Activated CD4-positive, alpha-beta T cell treated with anti-CD3 and anti-CD28 coated beads, Interleukin-2, amount 10 ng/mL, durations not matched to agents 7 days and 5 days (primary cell): ENCODE data around the gene RAD54L2. TPM values are rescaled to one million over a fixed set of nuclear protein-coding genes. Genes with fewer than 3 reads are reported as not detected.

Experiments used
- CTCF ChIA-PET: fragments of 350-600 bp; sonication (Branson Sonifier 250); formaldehyde crosslinking; loops from one replicate; lab custom pipeline; 2021; ENCODE audit warnings: antibody characterized with exemption; lab: Charles Lee
- POLR2A ChIA-PET: fragments of 350-600 bp; sonication (Branson Sonifier 250); formaldehyde crosslinking; loops from one replicate; lab custom pipeline; 2021; ENCODE audit warnings: antibody characterized with exemption; lab: Charles Lee
- DNase-seq: peaks from one replicate; pipeline ENCODE4 v3.0.0-alpha.2; 2020
- H3K27ac Mint-ChIP-seq: one replicate; pipeline ENCODE4 v1.8.0; 2021; ENCODE audit warnings: mild to moderate bottlenecking, moderate library complexity, mixed read lengths
- H3K27me3 Mint-ChIP-seq: one replicate; pipeline ENCODE4 v1.8.0; 2021; ENCODE audit warnings: mixed read lengths
- H3K36me3 Mint-ChIP-seq: one replicate; pipeline ENCODE4 v1.8.0; 2021; ENCODE audit warnings: low read depth, mixed read lengths
- H3K4me1 Mint-ChIP-seq: one replicate; pipeline ENCODE4 v1.8.0; 2021; ENCODE audit warnings: mixed read lengths
- H3K4me3 Mint-ChIP-seq: one replicate; pipeline ENCODE4 v1.8.0; 2021; ENCODE audit warnings: mild to moderate bottlenecking, moderate library complexity, mixed read lengths
- H3K9me3 Mint-ChIP-seq: one replicate; pipeline ENCODE4 v1.8.0; 2021; ENCODE audit warnings: mixed read lengths
- total RNA-seq, 2 experiments: library from RNA; stranded (reverse); gene quantifications; one replicate each; pipeline ENCODE4 v1.2.3, GENCODE V29; 2021

Gene RAD54L2
- total RNA-seq, 2 experiments from 2014 or later = 30.0 to 31.0 TPM

DNA sequence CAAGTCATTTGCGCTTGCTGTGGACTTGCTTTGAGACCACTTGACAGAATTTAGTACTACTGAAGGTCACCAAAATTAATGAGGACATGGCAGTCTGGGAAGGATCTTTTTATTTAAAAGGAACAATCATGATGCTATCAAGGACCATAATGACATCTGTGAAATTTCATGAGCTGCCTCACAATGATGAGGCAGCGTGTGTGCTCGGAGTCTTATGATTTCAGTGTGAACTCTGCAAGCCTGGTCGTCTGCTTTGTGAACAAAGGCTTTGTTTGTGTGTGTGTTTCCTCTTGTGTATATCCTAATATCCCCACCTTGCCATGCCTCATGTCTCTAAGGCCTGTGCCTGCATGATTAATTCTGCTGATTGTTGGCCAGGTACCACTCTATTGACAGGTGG, 46.7 kb downstream of the RAD54L2 start:
- no peak overlapping the region for H3K4me3 Mint-ChIP-seq
- CTCF ChIA-PET = interaction anchor here (0.6 kb wide), 2 partner anchors 33 to 35 kb away, joined by 3 read pairs; no protein-coding TSS in a partner anchor
- no peak overlapping the region for H3K27ac Mint-ChIP-seq
- no peaks in the 10 kb centered on the region for H3K9me3 Mint-ChIP-seq
- peaks cover 6% of the 10 kb centered on the region for H3K36me3 Mint-ChIP-seq
- H3K4me1 Mint-ChIP-seq = peaks cover 12% of the 10 kb centered on the region
- no peak for DNase-seq
- H3K27me3 Mint-ChIP-seq = no peaks in the 10 kb centered on the region
- POLR2A ChIA-PET = interaction anchor here (0.6 kb wide), 1 partner anchor 75 kb away, joined by 3 read pairs; no protein-coding TSS in a partner anchor

DNA sequence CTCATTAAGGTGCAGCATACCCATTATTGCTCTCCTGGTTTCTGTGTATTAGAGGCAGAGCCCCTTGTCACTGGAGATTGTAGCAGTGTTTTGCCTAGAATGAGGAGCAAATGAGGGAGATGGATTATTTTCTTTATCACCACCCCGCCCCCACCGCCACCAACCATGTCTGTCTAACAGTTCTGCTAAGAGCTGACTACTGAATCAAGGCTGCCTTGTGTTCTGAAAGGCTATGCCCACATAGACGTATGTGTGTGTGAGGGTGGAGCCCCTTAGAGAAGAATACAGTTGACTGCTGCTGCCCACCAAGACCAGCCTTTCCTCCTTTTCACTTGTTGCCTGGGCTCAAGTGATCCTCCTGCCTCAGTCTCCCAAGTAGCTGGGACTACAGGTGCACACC, 47.4 kb downstream of the RAD54L2 start:
- Mint-ChIP-seq H3K36me3 (peaks cover 10% of the 10 kb centered on the region), H3K27ac (no peak overlapping the region)
- CTCF ChIA-PET = interaction anchor here (0.6 kb wide), 1 partner anchor 96 kb away, joined by 3 read pairs; no protein-coding TSS in a partner anchor

More for the DNA sequence above, 47.4 kb downstream of the RAD54L2 start:
- peaks cover 12% of the 10 kb centered on the region for H3K4me1 Mint-ChIP-seq
- POLR2A ChIA-PET = interaction anchor here (0.6 kb wide), 1 partner anchor 75 kb away, joined by 3 read pairs; no protein-coding TSS in a partner anchor
- no peak for DNase-seq
- no peaks in the 10 kb centered on the region for H3K27me3 Mint-ChIP-seq
- H3K4me3 Mint-ChIP-seq = no peak overlapping the region
- H3K9me3 Mint-ChIP-seq = no peaks in the 10 kb centered on the region

Other genes starting within 250 kb of the RAD54L2 start
- gene MANF, start 153.4 kb upstream of the RAD54L2 start, total RNA-seq = 100 to 1,000 TPM; 107 to 131 TPM
- gene RBM15B, start 147.4 kb upstream of the RAD54L2 start, total RNA-seq = 10 to 100 TPM; 29.0 to 29.8 TPM
- 10 to 100 TPM; 35.4 to 37.3 TPM for gene DCAF1, start 38.7 kb upstream of the RAD54L2 start, total RNA-seq
- 10 to 100 TPM; 75.2 to 81.4 TPM for gene TEX264, start 132.5 kb downstream of the RAD54L2 start, total RNA-seq
- gene GRM2, start 168.3 kb downstream of the RAD54L2 start, total RNA-seq = 1 to 10 TPM; 2.4 to 3.0 TPM
- not detected for gene IQCF6, start 240.5 kb downstream of the RAD54L2 start, total RNA-seq